Aorta (tissue), 5 donors: Measurements from ENCODE around the gene POLR1D. TPM values are rescaled to one million over a fixed set of nuclear protein-coding genes. Genes with fewer than 3 reads are reported as not detected.

Experiments used
- ATAC-seq: fragments of 200-7000 bp; cut with Tn5 transposase; one replicate; pipeline ENCODE4 v1.9.1; 2022; ENCODE audit warnings: moderate library complexity; ENCODE audit not compliant: low FRiP score
- DNase-seq, 2 donors: peaks; one replicate each; pipeline ENCODE4 v3.0.0-alpha.2; 2020
- H3K27ac ChIP-seq, 2 donors: one replicate each; pipeline ENCODE4 v1.5.1; 2013; ENCODE audit warnings: low read length in 2 of 2, mild to moderate bottlenecking in 2 of 2, moderate library complexity in 2 of 2, control low read depth in 1 of 2, inconsistent platforms in 1 of 2, low read depth in 1 of 2
- H3K27me3 ChIP-seq, 2 donors: one replicate each; pipeline ENCODE4 v1.6.1; 2013; ENCODE audit warnings: control low read depth in 1 of 2, low read length in 1 of 2, mild to moderate bottlenecking in 1 of 2, moderate library complexity in 1 of 2; ENCODE audit not compliant: insufficient read depth in 2 of 2, control insufficient read depth in 1 of 2
- H3K36me3 ChIP-seq, 2 donors: one replicate each; pipeline ENCODE4 v1.6.1; 2013; ENCODE audit warnings: control low read depth in 1 of 2, low read length in 1 of 2, mild to moderate bottlenecking in 1 of 2; ENCODE audit not compliant: insufficient read depth in 2 of 2, control insufficient read depth in 1 of 2
- H3K4me1 ChIP-seq, 2 donors: one replicate each; pipeline ENCODE4 v1.6.1; 2013; ENCODE audit warnings: low read length in 2 of 2, control low read depth in 1 of 2, mild to moderate bottlenecking in 1 of 2, moderate library complexity in 1 of 2; ENCODE audit not compliant: insufficient read depth in 2 of 2, control insufficient read depth in 1 of 2
- H3K4me3 ChIP-seq, 2 donors: one replicate each; pipeline ENCODE4 v1.5.1; 2013; ENCODE audit warnings: low read length in 2 of 2, control low read depth in 1 of 2, mild to moderate bottlenecking in 1 of 2
- H3K9me3 ChIP-seq: one replicate; pipeline ENCODE4 v1.6.1; 2013; ENCODE audit warnings: mild to moderate bottlenecking, low read length; ENCODE audit not compliant: control insufficient read depth
- WGBS, 2 donors: extraction: QIAGEN DNeasy Blood & Tissue Kit; methylation state at CpG; one replicate each; pipeline ENCODE4 v1.1.7; 2013; 5-methylcytosine and 5-hydroxymethylcytosine counted together
- intact Hi-C, 2 donors: fragments of 100-400 bp; cut with DNase I; formaldehyde crosslinking; loops; one replicate each; pipeline versions ENCODE4 v1.14.2 to v1.15.0; 2022
- polyA plus RNA-seq, 2 donors: library from polyadenylated mRNA; stranded (reverse); fragments of 200-250 nt; gene quantifications; one replicate each; pipeline ENCODE4 v1.2.3, GENCODE V29; 2013
- total RNA-seq, 2 donors: library from RNA; stranded (reverse); fragmentation: NEBNext Ultra II Directional; extraction: Animal tissue kit (Norgen Biotek cat#: 25700); gene quantifications; one replicate each; pipeline ENCODE4 v1.2.1, GENCODE V29; 2021
- donor health status: healthy with polysubstance abuse.
- donor health status: Bipolar disorder and iron deficiency.
- donor health status: DM: no; HTN: no; CAD: no.
- donor health status: DM: no; HTN: no; CAD: no.
- donor health status: DM: yes; HTN: yes; CAD: no.

The POLR1D gene
- total and polyA plus RNA-seq, 4 donors, result 63.3 to 119 (median 101) TPM

DNA sequence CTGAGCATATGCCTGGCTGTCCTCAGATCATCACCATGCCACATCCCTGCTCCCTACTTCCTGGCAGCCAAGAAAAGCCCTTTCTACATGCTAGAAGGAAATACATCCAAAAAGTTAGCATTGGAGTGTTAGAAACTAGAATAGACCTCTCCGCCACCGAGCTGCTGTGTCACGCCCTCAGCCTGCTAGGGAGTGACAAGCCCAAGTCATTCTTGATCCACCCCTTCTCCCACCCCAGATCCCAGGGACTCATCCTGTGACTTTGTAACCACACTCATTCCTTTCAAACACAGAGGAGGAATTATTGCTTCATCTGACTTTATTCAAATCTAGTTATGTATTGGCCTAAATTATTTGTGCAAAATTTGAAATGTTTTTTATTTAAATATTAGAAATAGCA is 45.3 kb downstream of the POLR1D start:
- H3K27ac ChIP-seq, result no peak overlapping the region

DNA sequence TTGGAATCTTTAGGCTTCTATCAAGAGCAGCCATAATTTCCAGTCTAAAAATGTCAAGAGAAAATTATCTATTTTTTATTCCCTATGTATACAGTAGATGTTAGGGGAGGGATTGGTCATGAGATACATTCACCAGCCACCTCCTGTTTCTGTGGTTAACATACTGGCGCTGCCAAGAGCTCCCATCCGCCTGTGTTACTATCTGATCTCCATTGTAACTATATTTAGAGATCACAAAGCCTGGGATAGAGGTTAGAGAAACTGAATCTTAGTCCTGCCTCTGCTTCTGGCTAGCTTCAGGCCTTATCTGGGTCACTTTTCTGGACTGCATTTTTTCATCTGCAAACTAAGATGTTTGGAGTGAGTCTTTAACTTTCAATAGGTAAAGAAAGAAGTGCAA is 46.3 kb downstream of the POLR1D start:
- Histone ChIP-seq H3K4me3 (no peak overlapping the region), H3K9me3 (no peaks in the 10 kb centered on the region), H3K27me3 (no peaks in the 10 kb centered on the region), H3K36me3 (peaks cover 0 to 1% of the 10 kb centered on the region in 2 donors), H3K27ac (no peak overlapping the region), H3K4me1 (no peaks in the 10 kb centered on the region)
- intact Hi-C loops, result no loop called here
- WGBS, 2 donors, result 63 to 64% methylated on average over 2 of the region's 2 CpGs
- ATAC-seq (no peak), DNase-seq (no peak)

More for the DNA sequence above, 45.3 kb downstream of the POLR1D start:
- intact Hi-C loops, result no loop called here
- Histone ChIP-seq H3K27me3 (no peaks in the 10 kb centered on the region), H3K4me3 (no peak overlapping the region), H3K4me1 (no peaks in the 10 kb centered on the region), H3K9me3 (no peaks in the 10 kb centered on the region), H3K36me3 (peaks cover 0 to 1% of the 10 kb centered on the region in 2 donors)
- WGBS, 2 donors, result 84 to 93% methylated on average over 3 of the region's 3 CpGs
- DNase-seq, result no peak
- ATAC-seq, result no peak

DNA sequence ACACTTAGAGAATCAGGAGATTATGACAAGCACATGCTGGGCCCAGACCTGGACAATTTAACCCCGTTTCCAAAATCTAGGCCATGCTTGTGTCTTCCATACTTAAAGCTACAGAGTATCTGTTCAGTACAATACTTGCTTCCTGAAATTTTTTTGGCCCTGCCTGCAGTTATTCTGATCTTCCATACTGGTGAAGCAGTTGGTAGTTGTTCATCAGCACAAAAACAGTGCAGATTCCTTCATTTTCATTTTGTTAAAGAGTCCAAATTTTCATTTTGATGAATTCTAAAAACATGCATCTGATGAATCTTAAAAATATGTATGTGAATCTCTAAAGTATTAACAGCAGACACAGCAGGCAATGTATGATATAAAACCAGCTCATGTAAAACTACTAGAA is 49.2 kb downstream of the POLR1D start:
- Histone ChIP-seq H3K36me3 (no peaks in the 10 kb centered on the region), H3K27me3 (no peaks in the 10 kb centered on the region), H3K4me3 (no peak overlapping the region), H3K27ac (no peak overlapping the region), H3K9me3 (peaks cover 2% of the 10 kb centered on the region), H3K4me1 (no peaks in the 10 kb centered on the region)
- intact Hi-C loops, result no loop called here
- DNase-seq (no peak), ATAC-seq (no peak)
- 63 to 74% methylated on average over 1 of the region's 1 CpG for WGBS, 2 donors

DNA sequence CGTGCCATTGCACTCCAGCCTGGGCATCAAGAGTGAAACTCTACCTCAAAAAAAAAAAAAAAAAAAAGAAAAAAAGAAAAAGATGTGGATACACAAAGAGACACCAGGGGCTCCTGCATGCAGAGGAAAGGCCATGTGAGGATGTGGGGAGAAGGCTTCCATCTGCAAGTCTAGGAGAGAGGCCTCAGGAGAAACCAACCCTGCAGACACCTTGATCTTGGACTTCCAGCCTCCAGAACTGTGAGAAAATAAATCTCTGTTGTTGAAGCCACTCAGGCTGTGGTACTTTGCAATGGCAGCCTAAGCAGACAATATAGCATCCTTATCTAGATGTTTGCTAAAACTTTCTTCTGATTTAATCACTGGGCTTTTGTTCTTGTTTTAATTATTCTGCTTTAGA is 50.3 kb downstream of the POLR1D start:
- Histone ChIP-seq H3K9me3 (peaks cover 2% of the 10 kb centered on the region), H3K36me3 (no peaks in the 10 kb centered on the region), H3K27me3 (no peaks in the 10 kb centered on the region), H3K4me3 (no peak overlapping the region), H3K4me1 (no peaks in the 10 kb centered on the region), H3K27ac (no peak overlapping the region)
- intact Hi-C loops, result no loop called here
- 87 to 91% methylated on average over 1 of the region's 1 CpG for WGBS, 2 donors
- ATAC-seq (no peak), DNase-seq (no peak)

Other genes with a start within 250 kb of the POLR1D start
- gene GTF3A, start 197.3 kb upstream of the POLR1D start, total RNA-seq, result 10 to 100 TPM; 62.1 to 68.5 TPM
- 100 to 1,000 TPM in 1 of 2 donors, 10 to 100 TPM in 1; 75.4 to 191 TPM for gene GTF3A, start 197.3 kb upstream of the POLR1D start, polyA plus RNA-seq
- 10 to 100 TPM; 26.8 to 43.8 TPM for gene MTIF3, start 171.3 kb upstream of the POLR1D start, total RNA-seq
- 10 to 100 TPM; 78.7 to 80.0 TPM for gene MTIF3, start 171.3 kb upstream of the POLR1D start, polyA plus RNA-seq
- 10 to 100 TPM in 1 of 2 donors, 1 to 10 TPM in 1; 9.5 to 10.3 TPM for gene LNX2, start 1.4 kb upstream of the POLR1D start, total RNA-seq
- 1 to 10 TPM; 2.6 to 7.6 TPM for gene LNX2, start 1.4 kb upstream of the POLR1D start, polyA plus RNA-seq
- not detected for gene GSX1, start 170.6 kb downstream of the POLR1D start, total RNA-seq
- not detected for gene GSX1, start 170.6 kb downstream of the POLR1D start, polyA plus RNA-seq